HCT116 (cell line): ENCODE results near the gene MINDY1. TPM values are rescaled to one million over a fixed set of nuclear protein-coding genes. Genes with fewer than 3 reads are reported as not detected.

Source experiments
- ATAC-seq: fragments of 200-7000 bp; cut with Tn5 transposase; 2 replicates; pipeline ENCODE4 v1.9.1; 2020; ENCODE audit warnings: mild to moderate bottlenecking, moderate library complexity
- BruUV-seq: library from RNA; stranded (reverse); fragments of 400-500 nt; replicated peaks from 2 replicates; lab custom pipeline; 2021; lab: Mats Ljungman, UMichigan
- CTCF ChIA-PET: fragments of 300-600 bp; sonication (Branson Sonifier 250); formaldehyde crosslinking; loops from one replicate; lab custom pipeline; 2021; ENCODE audit warnings: antibody characterized with exemption; lab: Charles Lee
- POLR2A ChIA-PET: fragments of 300-600, 350-600 bp; sonication (Branson Sonifier 250); formaldehyde crosslinking; loops from one replicate; lab custom pipeline; 2021; ENCODE audit warnings: antibody characterized with exemption; lab: Charles Lee
- RAD21 ChIA-PET, 2 experiments: fragments of 300-600 bp; sonication (Branson Sonifier 250); formaldehyde crosslinking; loops; one replicate each; lab custom pipeline; 2023; ENCODE audit warnings: low total read pairs in 2 of 2; ENCODE audit not compliant: uncharacterized antibody in 2 of 2, unreplicated experiment in 2 of 2, low non-redundant PET in 1 of 2; lab: Charles Lee
- DNase-seq: peaks from one replicate; pipeline ENCODE4 v3.0.0-alpha.2; 2010; ENCODE audit warnings: low read depth, low spot score
- H2AFZ ChIP-seq: fragments of 200-600 bp; shearing (Covaris generic), sonication (generic); 2 replicates; pipeline ENCODE4 v1.6.1; 2017; ENCODE audit warnings: low read depth, mixed run types, mixed read lengths, antibody characterized with exemption, low read length; ENCODE audit not compliant: poor library complexity, severe bottlenecking
- H3K27ac ChIP-seq: 2 replicates; pipeline ENCODE4 v1.5.1; 2012; ENCODE audit warnings: low read depth, low read length
- H3K27me3 ChIP-seq: fragments of 200-600 bp; sonication (generic); 2 replicates; pipeline ENCODE4 v1.6.1; 2016; ENCODE audit warnings: mixed run types, low read length, mixed read lengths; ENCODE audit not compliant: insufficient read depth
- H3K36me3 ChIP-seq, 2 experiments: fragments of 200-500 bp in 1 of 2; fragments of 200-600 bp in 1 of 2; sonication (Bioruptor generic) in 1 of 2; sonication (generic) in 1 of 2; 2 replicates each; pipeline versions ENCODE4 v1.5.1 to v1.6.1; 2014 to 2016; ENCODE audit warnings: low read length in 2 of 2, inconsistent platforms in 1 of 2, mixed read lengths in 1 of 2, mixed run types in 1 of 2; ENCODE audit not compliant: insufficient read depth in 2 of 2, control insufficient read depth in 1 of 2
- H3K4me1 ChIP-seq, 2 experiments: fragments of 200-600 bp in 1 of 2; sonication (generic) in 1 of 2; 2 replicates each; pipeline versions ENCODE4 v1.5.1 to v1.6.1; 2012 to 2017; ENCODE audit warnings: low read length in 2 of 2, inconsistent platforms in 1 of 2, mild to moderate bottlenecking in 1 of 2, mixed read lengths in 1 of 2, mixed run types in 1 of 2, moderate library complexity in 1 of 2; ENCODE audit not compliant: insufficient read depth in 2 of 2, control insufficient read depth in 1 of 2
- H3K4me2 ChIP-seq: fragments of 200-600 bp; sonication (generic); 2 replicates; pipeline ENCODE4 v1.6.1; 2017; ENCODE audit warnings: mixed run types, low read length, mixed read lengths
- H3K4me3 ChIP-seq, 2 experiments: fragments of 200-600 bp in 1 of 2; sonication (generic) in 1 of 2; replicated peaks in 1 of 2; 2 replicates each; pipeline ENCODE4 v1.5.1; 2011 to 2016; ENCODE audit warnings: low read length in 2 of 2, control low read depth in 1 of 2, low read depth in 1 of 2, mild to moderate bottlenecking in 1 of 2, mixed read lengths in 1 of 2, mixed run types in 1 of 2
- H3K79me2 ChIP-seq: fragments of 200-600 bp; sonication (generic); 2 replicates; pipeline ENCODE4 v1.6.1; 2017; ENCODE audit warnings: mild to moderate bottlenecking, mixed run types, low read length, moderate library complexity, mixed read lengths; ENCODE audit not compliant: insufficient read depth
- H3K9ac ChIP-seq: fragments of 200-600 bp; sonication (generic); 2 replicates; pipeline ENCODE4 v1.6.1; 2016; ENCODE audit warnings: low read length, mixed read lengths
- H3K9me2 ChIP-seq: fragments of 200-600 bp; sonication (generic), shearing (Covaris generic); 2 replicates; pipeline ENCODE4 v1.6.1; 2017; ENCODE audit warnings: mixed run types, mild to moderate bottlenecking, moderate library complexity; ENCODE audit not compliant: insufficient read depth
- H3K9me3 ChIP-seq, 2 experiments: fragments of 200-500 bp in 1 of 2; fragments of 200-600 bp in 1 of 2; sonication (Bioruptor generic) in 1 of 2; sonication (generic) in 1 of 2; 2 replicates each; pipeline ENCODE4 v1.6.1; 2014 to 2017; ENCODE audit warnings: low read length in 2 of 2, mixed read lengths in 2 of 2, inconsistent platforms in 1 of 2, low read depth in 1 of 2, mild to moderate bottlenecking in 1 of 2, mixed run types in 1 of 2, moderate library complexity in 1 of 2; ENCODE audit not compliant: control insufficient read depth in 1 of 2, insufficient read depth in 1 of 2
- H4K20me1 ChIP-seq: fragments of 200-600 bp; sonication (generic), shearing (Covaris generic); 2 replicates; pipeline ENCODE4 v1.6.1; 2017; ENCODE audit warnings: mixed run types, mild to moderate bottlenecking, moderate library complexity; ENCODE audit not compliant: insufficient read depth
- FOSL1 ChIP-seq: IDR thresholded peaks from 2 replicates; pipeline ENCODE4 v1.6.1; 2012; ENCODE audit warnings: low read depth
- POLR2A ChIP-seq: IDR thresholded peaks from 2 replicates; pipeline ENCODE4 v1.7.0; 2011; ENCODE audit warnings: borderline replicate concordance; ENCODE audit not compliant: insufficient read depth, insufficient read length; ENCODE audit errors: extremely low read depth
- TCF7L2 ChIP-seq: IDR thresholded peaks from 2 replicates; pipeline ENCODE4 v1.7.0; 2011; ENCODE audit warnings: borderline replicate concordance, inconsistent platforms; ENCODE audit not compliant: insufficient read depth, insufficient read length; ENCODE audit errors: extremely low read depth
- YY1 ChIP-seq: IDR thresholded peaks from 2 replicates; pipeline ENCODE4 v1.6.1; 2011; ENCODE audit warnings: low read length, low read depth, moderate library complexity, mild to moderate bottlenecking; ENCODE audit not compliant: insufficient replicate concordance; ENCODE audit errors: extremely low read depth
- ZNF274 ChIP-seq: fragments of 200-500 bp; sonication (Bioruptor generic); IDR thresholded peaks from 2 replicates; pipeline ENCODE4 v1.6.1; 2014; ENCODE audit warnings: mild to moderate bottlenecking, low read depth, low read length, inconsistent platforms
- intact Hi-C: fragments of 100-400 bp; cut with micrococcal nuclease; formaldehyde crosslinking; loops from 2 replicates; pipeline ENCODE4 v1.10.0; 2022
- total RNA-seq: library from RNA; stranded (reverse); gene quantifications from one replicate; pipeline ENCODE4 v1.2.1, GENCODE V29; 2021; ENCODE audit not compliant: unreplicated experiment
- TF ChIP-seq, protein P1 (sequence below): IDR thresholded peaks from 2 replicates; pipeline ENCODE4 v1.6.1; 2012

Gene MINDY1
- total RNA-seq, 1 experiment from 2014 or later: 1.2 TPM

DNA sequence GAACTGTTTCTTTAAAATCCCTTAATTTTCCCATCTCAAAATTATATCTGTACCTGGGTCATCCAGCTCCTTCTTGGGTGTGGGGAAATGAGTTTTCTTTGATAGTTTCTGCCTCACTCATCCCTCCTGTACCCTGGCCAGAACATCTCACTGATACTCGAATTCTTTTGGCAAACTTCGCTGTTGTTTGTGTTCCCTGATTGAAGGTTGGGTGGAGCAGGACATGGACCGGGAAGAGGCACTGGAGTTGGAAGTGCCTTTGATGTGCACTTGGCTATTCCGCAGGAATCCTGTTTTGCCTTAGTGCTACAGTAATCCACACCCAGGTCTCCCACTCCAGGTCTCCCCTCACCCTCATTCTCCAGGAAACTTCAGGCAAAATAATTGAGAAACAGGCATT, 11.2 kb downstream of the MINDY1 start:
- intact Hi-C loops: loop anchor here (5.0 kb wide), 3 partner anchors 368 to 738 kb away; partner anchors contain the start of genes CA14 and ENSA
- Histone ChIP-seq H2AFZ (no peak overlapping the region), H3K27ac (no peak overlapping the region), H3K9ac (no peak overlapping the region), H3K9me2 (no peaks in the 10 kb centered on the region), H3K4me3 (no peak overlapping the region), H3K9me3 (no peaks in the 10 kb centered on the region), H3K36me3 (no peaks in the 10 kb centered on the region), H3K79me2 (no peaks in the 10 kb centered on the region), H3K27me3 (no peaks in the 10 kb centered on the region), H4K20me1 (no peaks in the 10 kb centered on the region), H3K4me1 (peaks cover 6 to 37% of the 10 kb centered on the region in 2 experiments; a peak in 3 of 4 replicates), H3K4me2 (peak overlapping the region; percentile 46)
- ChIA-PET RAD21 (interaction anchor here (0.6 to 0.7 kb wide), 4 partner anchors 14 to 492 kb away, joined by 3 to 6 read pairs (median 3); partner anchors contain the start of gene ANXA9 (in 1 of the 2)), CTCF (interaction anchor here (0.7 to 2.4 kb wide), 12 partner anchors 9 to 825 kb away, joined by 3 to 24 read pairs (median 5); partner anchors contain the start of genes ANXA9, CA14, FALEC and MINDY1), POLR2A (interaction anchor here (1.4 kb wide), 1 partner anchor 11 kb away, joined by 4 read pairs; the partner anchor contains the start of gene MINDY1)
- no TSS peak for BruUV-seq
- DNase-seq (no peak), ATAC-seq (0 out of 2 replicates have a peak, but pooled peaks have one; percentile 7)
- no peak for TF ChIP-seq ZNF274
- TF ChIP-seq TCF7L2: peak; percentile 23

- no peaks in the 10 kb centered on the region for H3K36me3 ChIP-seq
- no peaks in the 10 kb centered on the region for H3K79me2 ChIP-seq
- no peaks in the 10 kb centered on the region for H3K9me2 ChIP-seq
- no peak overlapping the region for H2AFZ ChIP-seq
- H3K4me3 ChIP-seq: no peak overlapping the region
- H4K20me1 ChIP-seq: no peaks in the 10 kb centered on the region
- no peak overlapping the region for H3K27ac ChIP-seq
- RAD21 ChIA-PET: no interaction called here
- POLR2A ChIA-PET: no interaction called here
- no peak for TF ChIP-seq YY1
- no peak for TF ChIP-seq POLR2A
- TF ChIP-seq FOSL1: no peak
- TF ChIP-seq, protein P1, sequence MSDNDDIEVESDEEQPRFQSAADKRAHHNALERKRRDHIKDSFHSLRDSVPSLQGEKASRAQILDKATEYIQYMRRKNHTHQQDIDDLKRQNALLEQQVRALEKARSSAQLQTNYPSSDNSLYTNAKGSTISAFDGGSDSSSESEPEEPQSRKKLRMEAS: no peak
- H3K4me2 ChIP-seq: no peak overlapping the region
- H3K27me3 ChIP-seq: no peaks in the 10 kb centered on the region
- no TSS peak for BruUV-seq
- no peak overlapping the region for H3K9ac ChIP-seq
- CTCF ChIA-PET: interaction anchor here (1.0 to 2.4 kb wide), 4 partner anchors 12 to 739 kb away, joined by 3 to 24 read pairs (median 18); partner anchors contain the start of genes ANXA9 and MINDY1
- ATAC-seq (no peak), DNase-seq (no peak)
- no peaks in the 10 kb centered on the region for H3K9me3 ChIP-seq
- intact Hi-C loops: no loop called here
- H3K4me1 ChIP-seq: peaks cover 6 to 26% of the 10 kb centered on the region in 2 experiments; a peak in 3 of 4 replicates
These were observed 12.5 kb downstream of the MINDY1 start for GRCh38 chr1:150994248-150994647.
